Bone marrow (tissue), 2 donors: ENCODE data around the gene UBE4B.
"Not testable (repeated sequence)": the region's sequence is repeated elsewhere in the genome, so short reads cannot be mapped to it uniquely, and the experiment has no call there.

Experiments
- DNase-seq, 2 donors: peaks; one replicate each; lab custom pipeline; 2025; lab: John Stamatoyannopoulos, UW

The UBE4B gene

GRCh38 chr1:10173582-10173981 lies 140.8 kb downstream of the UBE4B start:
- no peak for DNase-seq

- no peak for DNase-seq
Measured at GRCh38 chr1:10177876-10178275, 145.1 kb downstream of the UBE4B start.

- DNase-seq, result no peak
Measured at GRCh38 chr1:10178597-10179405, 146.0 kb downstream of the UBE4B start.

DNA sequence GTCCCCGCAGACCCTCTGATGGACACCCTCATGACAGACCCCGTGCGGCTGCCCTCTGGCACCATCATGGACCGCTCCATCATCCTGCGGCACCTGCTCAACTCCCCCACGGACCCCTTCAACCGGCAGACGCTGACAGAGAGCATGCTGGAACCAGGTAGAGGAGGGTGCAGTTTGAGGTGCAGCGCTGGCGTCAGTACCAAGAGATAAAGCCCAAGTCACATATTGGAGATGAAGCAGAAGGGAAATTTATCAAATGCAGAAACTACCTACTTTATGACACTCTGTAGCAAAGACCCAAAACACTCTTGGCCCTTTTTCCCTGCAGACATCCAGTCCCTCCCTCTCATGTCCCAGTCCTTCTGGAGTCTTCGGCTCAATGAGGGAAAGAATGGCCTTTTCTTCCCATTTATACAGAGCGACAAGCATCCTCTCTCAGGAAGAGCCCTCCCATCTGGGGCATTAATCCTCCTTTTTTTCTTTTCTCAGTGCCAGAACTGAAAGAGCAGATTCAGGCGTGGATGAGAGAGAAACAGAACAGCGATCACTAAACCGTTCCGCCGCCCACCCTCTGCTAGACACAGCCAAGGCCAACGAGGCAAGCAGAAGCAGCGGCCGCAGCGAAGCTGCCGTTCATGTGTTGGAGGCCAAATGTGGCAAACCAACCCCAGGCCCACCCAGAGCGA lies 146.8 kb downstream of the UBE4B start:
- DNase-seq, result no peak

DNA sequence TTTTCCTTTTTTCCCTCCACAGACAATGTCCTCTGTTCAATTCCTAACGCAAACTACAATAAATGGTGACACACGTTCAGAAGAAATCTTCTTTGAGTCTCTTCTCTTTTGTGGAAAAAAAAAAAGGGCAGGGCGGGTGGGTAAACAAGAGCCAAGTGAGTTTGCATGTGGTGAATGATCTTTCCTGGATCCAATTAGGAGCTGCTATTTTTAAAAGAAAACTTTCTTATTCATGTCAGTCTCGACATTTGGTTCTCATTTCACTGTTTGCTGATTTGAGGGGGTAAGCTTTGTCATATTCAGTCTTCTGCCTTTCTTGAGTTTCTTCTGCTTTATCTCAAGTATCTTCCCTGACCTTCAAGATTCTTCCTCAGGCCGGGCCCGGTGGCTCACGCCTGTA lies 148.4 kb downstream of the UBE4B start:
- no peak for DNase-seq

DNA sequence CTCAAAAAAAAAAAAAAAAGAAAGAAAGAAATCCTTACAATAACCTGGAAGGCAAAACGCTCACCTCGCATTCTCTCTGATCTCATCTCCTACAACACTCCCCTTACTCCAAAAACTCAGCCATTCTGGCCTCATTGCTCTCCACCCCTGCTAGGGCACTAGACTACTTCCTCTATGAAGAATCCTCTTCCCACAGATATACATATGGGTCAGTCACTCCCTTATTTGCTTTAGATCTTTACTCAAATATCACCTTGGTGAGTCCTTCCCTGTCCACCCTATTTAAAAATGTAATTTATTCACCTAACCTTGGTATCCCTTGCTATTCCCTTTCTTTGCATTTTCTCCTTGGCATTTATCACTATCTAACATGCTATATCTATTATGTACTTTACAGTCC lies 153.0 kb downstream of the UBE4B start:
- no peak for DNase-seq

DNA sequence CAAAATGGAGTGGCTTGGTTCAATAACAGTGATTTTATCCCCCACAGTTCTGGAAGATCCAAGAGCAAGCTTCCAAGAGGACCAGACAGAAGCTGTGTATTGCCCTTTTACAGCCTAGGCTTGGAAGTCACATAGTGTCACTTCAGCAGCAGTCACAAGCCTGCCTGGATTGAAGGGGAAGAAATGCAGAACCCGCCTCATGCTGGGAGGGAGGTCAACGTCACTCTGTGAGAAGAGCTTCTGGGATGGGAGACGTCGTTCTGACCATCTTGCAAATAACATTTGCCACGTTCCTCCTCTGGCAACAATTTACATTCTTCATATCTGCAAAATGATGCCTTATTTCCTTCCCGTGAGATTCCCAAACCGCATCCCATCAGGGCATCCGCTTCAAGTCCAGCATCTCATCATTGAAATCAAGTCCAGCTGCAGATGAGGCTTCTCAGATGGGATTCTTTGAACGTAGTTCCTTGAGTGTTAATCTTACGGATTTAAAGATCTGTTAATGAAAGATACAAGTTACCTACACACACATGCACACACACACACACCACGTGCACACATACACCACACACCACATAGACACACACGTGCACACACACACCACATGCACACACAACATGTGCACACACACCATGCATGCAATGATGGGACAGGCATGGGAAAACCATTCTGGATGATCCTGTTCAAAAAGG lies 153.7 kb downstream of the UBE4B start:
- no peak for DNase-seq

GRCh38 chr1:10187026-10187334 lies 154.2 kb downstream of the UBE4B start:
- no peak for DNase-seq

DNA sequence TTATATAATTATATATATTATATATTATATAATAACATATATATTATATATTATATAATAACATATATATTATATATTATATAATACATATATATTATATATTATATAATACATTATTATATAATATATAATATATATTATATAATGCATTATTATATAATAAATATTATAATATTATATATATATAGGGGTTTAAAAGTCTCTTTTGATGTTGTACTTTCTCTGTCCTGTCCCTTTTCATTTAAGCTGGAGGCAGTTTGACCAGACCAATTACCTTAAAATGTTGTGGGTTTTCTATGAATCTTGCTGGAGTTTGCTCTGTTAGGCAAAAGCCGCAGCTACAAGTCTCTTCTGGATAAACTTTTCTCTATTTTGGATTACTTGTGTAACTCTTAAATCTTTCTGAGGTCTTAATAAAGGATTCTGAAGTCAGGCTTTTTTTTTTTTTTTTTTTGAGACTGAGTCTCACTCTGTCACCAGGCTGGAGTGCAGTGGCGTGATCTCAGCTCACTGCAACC lies 155.4 kb downstream of the UBE4B start:
- no peak for DNase-seq

GRCh38 chr1:10189659-10190058 lies 156.9 kb downstream of the UBE4B start:
- no peak for DNase-seq

- no peak for DNase-seq
Measured at GRCh38 chr1:10192263-10192662, 159.5 kb downstream of the UBE4B start.

DNA sequence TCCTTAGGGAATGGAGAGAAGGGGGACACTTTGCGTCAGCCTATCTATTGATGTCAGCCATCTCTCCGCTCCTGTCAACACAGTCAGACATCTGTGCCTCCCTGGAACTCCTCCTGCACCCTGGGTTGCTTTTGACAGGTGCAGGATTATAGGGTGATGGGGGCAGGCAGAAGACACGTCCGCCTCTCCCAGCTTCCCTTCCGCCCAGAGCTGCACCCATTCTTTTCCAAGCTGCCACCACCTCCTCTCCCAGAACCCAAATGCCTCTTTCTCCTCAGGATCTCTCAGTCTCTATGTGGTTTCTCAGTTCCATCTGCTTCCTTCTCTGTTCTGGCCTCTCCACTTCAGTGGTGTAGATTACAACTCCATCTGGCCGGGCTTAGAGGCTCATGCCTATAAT lies 160.5 kb downstream of the UBE4B start:
- DNase-seq, result no peak

DNA sequence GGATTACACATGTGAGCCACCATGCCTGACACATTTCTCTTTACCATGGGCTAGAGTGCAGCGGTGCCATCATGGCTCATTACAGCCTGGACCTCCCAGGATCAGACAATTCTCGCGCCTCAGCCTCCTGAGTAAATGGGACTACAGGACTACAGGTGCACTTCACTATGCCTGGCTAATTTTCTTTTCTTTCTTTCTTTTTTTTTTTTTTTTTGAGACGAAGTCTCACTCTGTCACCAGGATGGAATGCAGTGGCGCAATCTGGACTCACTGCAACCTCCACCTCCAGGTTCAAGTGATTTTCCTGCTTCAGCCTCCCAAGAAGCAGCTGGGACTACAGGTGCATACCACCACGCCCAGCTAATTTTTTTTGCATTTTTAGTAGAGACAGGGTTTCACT lies 162.8 kb downstream of the UBE4B start:
- no peak for DNase-seq

GRCh38 chr1:10196976-10197375 lies 164.2 kb downstream of the UBE4B start:
- DNase-seq, result no peak

- DNase-seq, result no peak
Measured at GRCh38 chr1:10200620-10201019, 167.9 kb downstream of the UBE4B start.

DNA sequence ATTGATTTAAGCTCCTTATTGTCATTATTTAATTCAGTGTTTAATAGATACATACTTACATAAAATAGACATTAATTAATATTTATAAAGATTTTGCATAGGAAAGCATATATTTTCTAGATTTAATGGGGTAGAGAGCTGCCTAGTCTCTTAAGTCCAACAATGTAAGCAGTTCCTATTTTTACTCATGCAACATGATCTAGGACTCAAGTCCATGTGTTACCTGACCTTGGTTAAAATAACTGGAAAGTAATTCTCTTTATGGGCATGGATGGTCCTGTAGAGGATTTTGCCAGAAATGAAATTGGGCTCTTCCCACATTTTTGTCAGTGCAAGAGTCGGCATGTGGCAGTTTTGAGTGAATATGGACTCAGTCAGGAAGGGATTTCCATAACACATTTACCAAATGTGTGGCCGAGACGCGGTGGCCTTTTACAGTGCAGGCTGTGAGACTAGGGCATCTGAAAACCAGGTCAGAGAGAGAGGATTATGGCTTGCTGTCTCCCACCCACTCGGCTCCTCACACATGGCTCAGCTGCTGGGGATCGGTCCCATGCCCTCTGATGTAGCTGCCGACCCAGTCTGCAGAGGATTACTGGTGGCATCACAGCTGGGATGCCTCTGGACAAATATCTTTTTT lies 171.4 kb downstream of the UBE4B start:
- DNase-seq, result no peak

DNA sequence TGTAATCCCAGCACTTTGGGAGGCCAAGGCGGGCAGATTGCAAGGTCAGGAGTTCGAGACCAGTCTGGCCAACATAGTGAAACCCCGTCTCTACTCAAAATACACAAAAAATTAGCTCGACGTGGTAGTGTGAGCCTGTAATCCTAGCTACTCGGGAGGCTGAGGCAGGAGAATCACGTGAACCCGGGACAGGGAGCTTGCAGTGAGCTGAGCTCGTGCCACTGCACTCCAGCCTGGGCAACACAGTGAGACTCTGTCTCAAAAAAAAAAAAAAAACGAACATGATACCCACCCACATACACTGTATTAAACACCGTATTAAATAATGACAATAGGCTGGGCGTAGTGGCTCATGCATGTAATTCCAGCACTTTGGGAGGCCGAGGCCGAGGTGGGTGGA lies 172.4 kb downstream of the UBE4B start:
- DNase-seq, result not testable (repeated sequence)

- DNase-seq, result no peak
Measured at GRCh38 chr1:10207810-10208209, 175.1 kb downstream of the UBE4B start.

GRCh38 chr1:10208537-10208936 lies 175.8 kb downstream of the UBE4B start:
- DNase-seq, result peak in 1 of 2 donors; percentile 11

- DNase-seq, result no peak
Measured at GRCh38 chr1:10209590-10209904, 176.8 kb downstream of the UBE4B start.

DNA sequence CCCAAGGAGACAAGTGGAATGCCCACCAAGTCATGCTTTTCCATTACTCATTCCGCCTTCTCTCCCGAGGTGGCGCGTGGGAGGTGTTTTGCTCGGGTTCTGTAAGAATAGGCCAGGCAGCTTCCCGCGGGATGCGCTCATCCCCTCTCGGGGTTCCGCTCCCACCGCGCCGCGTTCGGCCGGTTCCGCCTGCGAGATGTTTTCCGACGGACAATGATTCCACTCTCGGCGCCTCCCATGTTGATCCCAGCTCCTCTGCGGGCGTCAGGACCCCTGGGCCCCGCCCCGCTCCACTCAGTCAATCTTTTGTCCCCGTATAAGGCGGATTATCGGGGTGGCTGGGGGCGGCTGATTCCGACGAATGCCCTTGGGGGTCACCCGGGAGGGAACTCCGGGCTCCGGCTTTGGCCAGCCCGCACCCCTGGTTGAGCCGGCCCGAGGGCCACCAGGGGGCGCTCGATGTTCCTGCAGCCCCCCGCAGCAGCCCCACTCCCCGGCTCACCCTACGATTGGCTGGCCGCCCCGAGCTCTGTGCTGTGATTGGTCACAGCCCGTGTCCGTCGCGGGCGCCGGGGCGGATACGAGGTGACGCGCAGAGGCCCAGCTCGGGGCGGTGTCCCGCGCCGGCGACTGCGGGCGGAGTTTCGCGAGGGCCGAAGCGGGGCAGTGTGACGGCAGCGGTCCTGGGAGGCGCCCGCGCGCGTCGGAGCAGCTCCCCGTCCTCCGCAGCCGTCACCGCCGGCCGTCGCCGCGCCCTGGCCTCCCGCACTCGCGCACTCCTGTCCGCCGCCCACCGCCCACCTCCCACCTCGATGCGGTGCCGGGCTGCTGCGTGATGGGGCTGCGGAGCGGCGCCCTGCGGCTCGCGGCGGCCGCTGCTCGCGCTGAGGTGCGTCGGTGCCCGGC lies 177.4 kb downstream of the UBE4B start, which contains the start of gene KIF1B:
Gene KIF1B, plus strand, starts transcription at position 666 of the 906 bp plus-strand sequence. CDS start 21,759 bp downstream, outside the sequence.
- peak; percentile 90 to 93 for DNase-seq
